Bronchial epithelial cell (primary cell): ENCODE measurements around the gene FANCC. TPM values are rescaled to one million over a fixed set of nuclear protein-coding genes. Genes with fewer than 3 reads are reported as not detected.

Experiments used
- DNase-seq: peaks from one replicate; pipeline ENCODE4 v3.0.0-alpha.2; 2010; ENCODE audit warnings: low read depth
- FAIRE-seq: peaks from 2 replicates; lab custom pipeline; 2011; peaks lifted over from hg19 to GRCh38; lab: Jason Lieb, UNC
- H3K27me3 ChIP-seq: 2 replicates; pipeline ENCODE4 v1.5.1; 2011; ENCODE audit warnings: low read length; ENCODE audit not compliant: control insufficient read depth, insufficient read depth
- H3K36me3 ChIP-seq: 2 replicates; pipeline ENCODE4 v1.5.1; 2011; ENCODE audit warnings: low read length; ENCODE audit not compliant: control insufficient read depth, insufficient read depth
- H3K4me3 ChIP-seq: 2 replicates; pipeline ENCODE4 v1.5.1; 2011; ENCODE audit warnings: mild to moderate bottlenecking, low read depth, low read length, control low read depth
- total RNA-seq: library from RNA; depleted of rRNA; stranded (reverse); fragments of >200 nt; gene quantifications from 2 replicates; pipeline ENCODE4 v1.2.1, GENCODE V29; 2014
- TF ChIP-seq, protein P1 (sequence below): IDR thresholded peaks from 2 replicates; pipeline ENCODE4 v1.5.1; 2011; ENCODE audit warnings: mild to moderate bottlenecking, moderate library complexity, low read length, control low read depth, inconsistent platforms; ENCODE audit not compliant: insufficient read depth, severe bottlenecking

FANCC gene
- total RNA-seq, 1 donor from 2014 or later = 3.4 TPM

DNA sequence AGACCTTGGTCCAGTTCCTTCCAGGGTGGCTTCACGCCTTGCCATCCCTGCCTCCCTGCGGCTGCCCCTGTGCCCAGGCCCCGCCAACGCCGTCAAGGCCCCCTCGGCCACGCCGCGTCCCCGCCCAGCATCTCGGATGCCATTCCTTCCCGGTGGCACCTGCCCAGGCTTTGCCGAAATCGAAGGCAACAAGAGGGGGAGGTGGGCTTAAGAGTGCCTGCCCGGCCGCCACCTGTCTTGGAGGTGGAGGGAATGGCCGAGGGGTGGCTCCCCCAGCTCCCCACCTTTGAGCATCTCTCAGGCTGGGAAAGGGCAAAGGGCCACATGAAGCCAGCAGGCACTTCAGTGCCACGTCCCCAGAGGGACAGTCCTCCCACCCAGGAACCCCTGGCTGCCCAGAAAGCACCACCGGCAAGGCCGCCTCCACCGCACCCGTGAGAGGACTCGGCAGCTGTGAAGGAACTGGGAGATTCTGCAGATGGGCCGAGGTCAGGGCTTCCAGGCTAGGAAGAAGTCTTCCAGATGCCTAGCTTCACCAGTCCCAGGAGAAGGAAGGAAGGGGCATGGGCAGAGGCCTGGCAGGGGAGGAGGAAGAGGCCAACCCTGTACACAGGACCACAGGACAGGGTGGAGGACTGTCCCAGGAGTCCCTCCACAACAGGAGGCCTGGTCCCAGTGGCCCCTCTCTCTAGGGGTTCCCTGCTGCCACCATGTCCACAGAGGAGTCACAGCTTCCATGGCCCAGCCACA lies 218.0 kb downstream of the FANCC start:
- H3K27me3 ChIP-seq = no peaks in the 10 kb centered on the region
- FAIRE-seq (peak; percentile 82), DNase-seq (no peak)
- peaks cover 11% of the 10 kb centered on the region for H3K36me3 ChIP-seq
- H3K4me3 ChIP-seq = no peak overlapping the region
- TF ChIP-seq, protein P1, sequence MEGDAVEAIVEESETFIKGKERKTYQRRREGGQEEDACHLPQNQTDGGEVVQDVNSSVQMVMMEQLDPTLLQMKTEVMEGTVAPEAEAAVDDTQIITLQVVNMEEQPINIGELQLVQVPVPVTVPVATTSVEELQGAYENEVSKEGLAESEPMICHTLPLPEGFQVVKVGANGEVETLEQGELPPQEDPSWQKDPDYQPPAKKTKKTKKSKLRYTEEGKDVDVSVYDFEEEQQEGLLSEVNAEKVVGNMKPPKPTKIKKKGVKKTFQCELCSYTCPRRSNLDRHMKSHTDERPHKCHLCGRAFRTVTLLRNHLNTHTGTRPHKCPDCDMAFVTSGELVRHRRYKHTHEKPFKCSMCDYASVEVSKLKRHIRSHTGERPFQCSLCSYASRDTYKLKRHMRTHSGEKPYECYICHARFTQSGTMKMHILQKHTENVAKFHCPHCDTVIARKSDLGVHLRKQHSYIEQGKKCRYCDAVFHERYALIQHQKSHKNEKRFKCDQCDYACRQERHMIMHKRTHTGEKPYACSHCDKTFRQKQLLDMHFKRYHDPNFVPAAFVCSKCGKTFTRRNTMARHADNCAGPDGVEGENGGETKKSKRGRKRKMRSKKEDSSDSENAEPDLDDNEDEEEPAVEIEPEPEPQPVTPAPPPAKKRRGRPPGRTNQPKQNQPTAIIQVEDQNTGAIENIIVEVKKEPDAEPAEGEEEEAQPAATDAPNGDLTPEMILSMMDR = no peak

DNA sequence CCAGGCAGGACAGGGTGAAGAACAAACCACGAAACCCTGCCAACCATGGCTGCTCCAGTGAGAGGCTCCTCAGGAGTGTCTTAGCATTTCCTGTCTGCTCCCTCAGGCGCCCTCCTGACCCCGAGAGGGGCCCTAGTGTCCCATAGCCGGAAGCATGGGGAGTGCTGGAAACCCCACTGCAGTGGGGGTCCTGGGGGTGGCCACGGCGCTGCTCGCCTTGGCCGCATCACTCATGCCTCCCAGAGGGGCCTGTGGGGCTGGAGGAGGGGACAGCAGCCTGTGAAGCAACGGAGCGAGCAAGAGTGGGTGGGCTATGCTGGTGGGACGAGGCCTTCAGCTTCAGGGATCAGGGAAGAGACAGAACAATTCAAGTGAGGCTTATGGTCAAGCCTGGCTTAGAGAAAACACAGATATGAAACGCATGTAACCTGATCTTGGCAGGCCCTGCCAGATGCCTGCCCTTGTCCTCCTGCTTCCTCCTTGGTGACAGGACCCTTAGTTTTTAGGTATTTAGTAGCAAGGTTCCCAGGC lies 219.1 kb downstream of the FANCC start:
- FAIRE-seq (no peak), DNase-seq (no peak)
- Histone ChIP-seq H3K36me3 (peaks cover 12% of the 10 kb centered on the region), H3K4me3 (no peak overlapping the region), H3K27me3 (no peaks in the 10 kb centered on the region)
- TF ChIP-seq, protein P1 = no peak

DNA sequence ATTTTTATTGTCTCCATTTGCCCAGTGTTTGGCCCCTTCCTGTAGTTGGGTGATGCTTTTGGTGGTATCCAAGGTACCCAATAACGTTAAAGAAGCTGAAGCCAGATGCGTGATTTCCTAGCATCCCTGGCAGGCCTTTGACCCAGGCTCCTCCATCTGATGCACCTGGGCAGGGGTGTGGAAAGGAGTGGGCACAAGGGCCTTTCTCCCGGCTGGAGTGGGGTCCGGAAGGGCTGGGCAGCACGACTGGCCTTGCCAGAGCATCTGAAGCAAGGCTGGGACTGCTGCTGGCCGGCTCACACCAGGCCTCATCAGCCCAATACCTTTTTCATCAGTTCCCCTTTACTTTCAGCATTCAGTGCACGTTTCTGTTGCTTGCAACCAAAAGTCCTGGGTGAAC lies 220.2 kb downstream of the FANCC start:
- DNase-seq (no peak), FAIRE-seq (no peak)
- H3K36me3 ChIP-seq = peaks cover 16% of the 10 kb centered on the region
- no peak overlapping the region for H3K4me3 ChIP-seq
- no peaks in the 10 kb centered on the region for H3K27me3 ChIP-seq
- TF ChIP-seq, protein P1 = no peak

DNA sequence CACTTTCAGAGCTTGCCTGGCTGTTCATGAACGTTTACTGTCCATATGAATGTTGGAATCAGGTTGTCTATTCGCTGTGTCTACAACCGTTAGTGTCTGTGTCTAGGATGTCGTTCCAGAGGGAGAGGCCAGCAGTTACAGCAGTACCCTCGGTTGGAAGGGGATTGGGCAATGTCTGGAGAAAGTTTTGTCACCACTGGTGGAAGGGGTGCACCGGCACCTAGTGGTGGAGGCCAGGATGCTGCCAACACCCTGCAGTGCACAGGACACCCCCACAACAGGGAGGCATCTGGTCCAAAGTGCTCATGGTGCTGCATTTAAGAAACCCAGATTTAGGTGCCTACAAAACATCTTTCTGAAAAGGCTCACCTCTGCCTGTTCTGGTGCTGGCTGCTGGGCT lies 220.7 kb downstream of the FANCC start:
- H3K4me3 ChIP-seq = no peak overlapping the region
- no peaks in the 10 kb centered on the region for H3K27me3 ChIP-seq
- FAIRE-seq = peak; percentile 88
- TF ChIP-seq, protein P1 = peak; percentile 17
- DNase-seq = no peak
- H3K36me3 ChIP-seq = peaks cover 16% of the 10 kb centered on the region

DNA sequence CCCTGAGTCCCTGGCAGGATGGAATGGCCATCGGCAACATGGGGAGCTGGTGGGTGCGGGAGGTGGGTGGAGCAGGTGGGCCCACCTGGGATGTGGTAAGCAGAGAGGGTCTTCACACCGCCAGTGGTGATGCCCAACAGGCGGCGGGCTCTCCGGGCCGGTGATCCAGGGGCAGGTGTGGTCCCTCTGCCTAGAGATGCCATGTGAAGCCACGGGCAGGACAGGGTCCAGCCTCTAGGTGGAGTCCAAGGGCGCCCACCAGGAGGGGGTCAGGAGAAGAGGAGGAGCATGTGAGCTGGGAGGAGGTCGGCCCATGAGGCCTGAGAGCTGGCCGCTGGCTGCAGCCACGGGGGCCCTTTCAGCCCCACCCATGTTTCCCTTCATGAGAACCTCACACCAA lies 221.1 kb downstream of the FANCC start:
- no peak for DNase-seq
- FAIRE-seq = no peak
- TF ChIP-seq, protein P1 = peak; percentile 14
- peaks cover 16% of the 10 kb centered on the region for H3K36me3 ChIP-seq
- H3K27me3 ChIP-seq = no peaks in the 10 kb centered on the region
- no peak overlapping the region for H3K4me3 ChIP-seq
